Activated gamma-delta T cell treated with anti-CD3 and anti-CD28 coated beads, Interleukin-2, amount 50 U/mL, for 16 hours (primary cell): ENCODE results near the gene MOGAT1.

Experiments
- DNase-seq: peaks from one replicate; pipeline ENCODE4 v3.0.0-alpha.2; 2020; ENCODE audit warnings: low read depth

MOGAT1 gene, protein sequence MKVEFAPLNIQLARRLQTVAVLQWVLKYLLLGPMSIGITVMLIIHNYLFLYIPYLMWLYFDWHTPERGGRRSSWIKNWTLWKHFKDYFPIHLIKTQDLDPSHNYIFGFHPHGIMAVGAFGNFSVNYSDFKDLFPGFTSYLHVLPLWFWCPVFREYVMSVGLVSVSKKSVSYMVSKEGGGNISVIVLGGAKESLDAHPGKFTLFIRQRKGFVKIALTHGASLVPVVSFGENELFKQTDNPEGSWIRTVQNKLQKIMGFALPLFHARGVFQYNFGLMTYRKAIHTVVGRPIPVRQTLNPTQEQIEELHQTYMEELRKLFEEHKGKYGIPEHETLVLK

DNA sequence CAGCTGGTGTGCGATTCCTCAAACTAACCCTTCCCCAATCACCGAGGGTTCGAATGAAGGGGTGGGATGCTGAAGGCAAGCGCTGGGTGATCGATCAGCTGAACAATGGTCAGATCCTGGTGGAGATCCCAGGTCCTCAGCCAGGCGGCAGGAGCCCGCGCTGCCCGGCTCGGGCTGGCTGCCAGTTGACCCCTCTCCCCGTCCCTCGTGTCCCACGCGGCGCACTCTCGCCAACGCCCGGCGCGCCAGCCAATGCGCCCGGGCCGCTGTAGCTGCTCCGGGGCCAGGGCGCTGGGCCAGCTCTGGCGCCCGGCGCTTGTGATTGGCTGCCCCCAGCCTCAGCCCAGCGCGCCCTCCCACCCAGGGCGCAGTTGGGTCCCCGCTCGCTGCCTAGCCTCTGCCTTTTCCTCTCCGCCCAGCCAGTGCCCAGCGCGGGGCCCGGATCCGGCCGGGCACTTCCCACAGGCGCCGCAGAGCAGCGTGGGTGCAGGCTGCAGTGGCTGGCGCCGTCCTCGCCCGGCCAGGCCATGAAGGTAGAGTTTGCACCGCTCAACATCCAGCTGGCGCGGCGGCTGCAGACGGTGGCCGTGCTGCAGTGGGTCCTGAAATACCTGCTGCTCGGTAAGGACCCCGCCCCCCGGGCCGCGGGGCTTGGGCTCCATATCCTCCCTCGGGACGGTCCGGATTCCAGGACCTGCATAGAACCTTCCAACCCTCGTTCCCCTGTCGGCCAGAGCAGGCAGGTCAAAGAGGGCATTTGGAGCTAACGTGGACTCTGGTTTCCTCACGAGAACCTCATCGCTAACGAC is at the start of gene MOGAT1:
Gene MOGAT1 (plus strand): TSS at position 400 of the 809 bp plus-strand sequence. CDS start 128 bp downstream, at position 528.
- no peak for DNase-seq

DNA sequence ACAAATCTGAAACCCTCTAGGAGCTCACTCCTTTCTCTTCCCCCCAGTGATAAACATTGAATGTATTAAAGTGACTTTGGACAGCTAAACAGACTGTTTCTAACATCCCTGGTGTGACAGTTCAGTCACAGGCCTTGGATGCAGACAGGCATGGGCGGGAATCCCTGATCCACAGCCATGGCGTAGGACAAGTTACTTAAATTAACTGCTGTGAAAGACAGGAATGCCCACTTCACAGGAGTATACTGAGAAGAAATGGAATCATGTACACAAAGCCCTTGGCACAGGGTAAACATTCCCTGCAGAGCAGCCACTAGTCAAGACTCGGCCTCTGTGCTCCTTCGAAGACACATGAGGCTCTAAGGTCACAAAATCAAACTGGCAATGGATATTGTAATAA is 49.6 kb upstream of the MOGAT1 start:
- DNase-seq: no peak

DNA sequence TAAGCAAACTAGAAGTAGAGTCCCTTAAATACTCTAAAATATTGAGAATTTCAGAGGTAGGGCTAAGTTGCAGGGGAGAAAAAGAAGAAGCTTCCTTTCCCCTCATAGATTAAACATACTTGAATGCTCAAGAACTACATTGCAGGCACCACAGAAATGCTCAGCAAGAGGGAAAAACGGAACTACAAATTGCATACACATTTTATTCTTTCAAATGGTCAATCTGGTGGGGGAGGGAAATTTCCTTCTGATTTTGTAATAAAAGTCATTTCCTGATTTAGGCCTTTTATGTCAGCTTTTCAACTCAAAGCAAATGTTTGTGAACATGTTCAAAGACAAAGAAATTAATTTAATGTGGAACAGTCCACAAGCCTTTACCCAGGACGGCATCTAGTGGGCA is 48.5 kb upstream of the MOGAT1 start:
- no peak for DNase-seq

DNA sequence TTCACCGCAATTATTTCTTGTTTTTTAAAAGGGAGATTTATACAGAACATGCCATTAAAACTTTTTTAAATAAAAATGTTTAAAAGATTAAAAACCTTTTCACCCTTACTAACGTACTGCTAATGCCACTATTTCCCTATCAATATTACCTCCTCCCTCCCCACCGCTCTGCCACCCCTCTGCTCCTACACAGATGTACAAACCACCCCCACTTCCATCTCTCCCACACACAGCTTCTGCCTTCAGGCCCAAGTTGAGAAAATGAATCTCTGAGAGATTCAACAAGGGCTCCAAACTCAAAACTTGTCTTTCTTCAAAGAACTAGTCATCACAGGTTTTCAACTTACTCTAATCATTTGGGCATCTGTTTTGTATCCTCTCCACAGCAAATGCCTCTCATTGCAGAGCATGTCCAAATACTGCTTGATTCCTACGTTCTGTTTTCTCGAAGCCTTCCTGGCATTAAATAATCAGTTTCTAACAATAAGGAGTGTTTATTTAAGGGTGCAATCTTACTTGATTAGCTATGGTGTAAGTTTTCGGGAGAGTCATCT is 47.6 kb upstream of the MOGAT1 start:
- no peak for DNase-seq

DNA sequence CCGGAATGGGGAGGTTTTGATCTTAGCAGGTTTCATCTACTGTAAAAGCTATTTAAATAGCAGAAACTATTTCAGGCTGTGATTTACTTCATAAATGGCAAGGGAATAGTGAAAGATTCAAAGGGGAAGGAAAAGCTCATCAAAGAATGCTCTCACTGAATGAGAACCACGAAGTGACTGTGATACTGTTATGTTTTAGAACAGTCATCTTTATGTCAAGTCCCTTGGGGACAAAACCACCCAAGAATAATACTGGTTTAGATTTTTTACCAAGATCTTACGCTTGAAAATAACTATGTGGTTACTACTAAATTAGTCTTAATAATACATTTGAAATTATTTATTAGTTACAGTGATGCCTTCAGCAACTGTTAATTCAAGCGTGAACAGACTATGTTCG is 43.7 kb upstream of the MOGAT1 start:
- no peak for DNase-seq

DNA sequence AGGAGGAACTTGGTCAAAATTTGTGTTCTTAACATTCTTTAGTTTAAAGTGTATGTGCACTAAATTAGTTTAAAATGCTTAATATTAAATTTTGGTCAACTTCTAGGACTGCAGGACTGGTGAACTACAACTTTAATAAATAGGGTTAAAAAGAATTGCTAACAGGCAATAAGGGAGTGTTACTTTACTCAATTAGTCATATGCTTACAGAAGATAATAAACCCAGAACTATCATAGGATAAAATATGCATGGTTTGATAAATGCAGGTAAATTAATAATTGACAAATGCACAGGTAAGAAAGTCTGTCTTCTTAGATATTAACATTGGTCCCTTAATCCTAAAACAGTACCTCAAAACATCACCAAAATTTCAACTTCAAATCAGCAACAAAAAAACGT is 36.2 kb upstream of the MOGAT1 start:
- no peak for DNase-seq

DNA sequence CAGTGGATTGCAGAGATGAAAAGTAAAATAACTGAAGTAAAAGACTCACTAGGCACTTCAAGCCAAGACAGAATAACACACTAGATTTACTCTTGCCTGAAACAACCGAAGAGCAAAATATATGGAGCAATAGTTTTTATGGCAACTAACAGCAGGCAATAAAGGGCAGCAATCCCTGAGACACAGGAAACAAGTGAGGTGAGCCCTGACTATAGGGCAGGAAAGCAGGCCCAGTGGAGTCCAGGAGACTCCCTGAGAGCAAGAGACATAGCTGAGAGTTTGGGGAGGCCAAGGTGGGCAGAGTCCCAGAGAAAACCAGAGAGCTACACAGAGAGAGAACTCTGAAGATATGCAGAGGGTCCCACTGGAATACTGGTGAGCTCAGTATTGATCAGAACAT is 34.4 kb upstream of the MOGAT1 start:
- DNase-seq: no peak

DNA sequence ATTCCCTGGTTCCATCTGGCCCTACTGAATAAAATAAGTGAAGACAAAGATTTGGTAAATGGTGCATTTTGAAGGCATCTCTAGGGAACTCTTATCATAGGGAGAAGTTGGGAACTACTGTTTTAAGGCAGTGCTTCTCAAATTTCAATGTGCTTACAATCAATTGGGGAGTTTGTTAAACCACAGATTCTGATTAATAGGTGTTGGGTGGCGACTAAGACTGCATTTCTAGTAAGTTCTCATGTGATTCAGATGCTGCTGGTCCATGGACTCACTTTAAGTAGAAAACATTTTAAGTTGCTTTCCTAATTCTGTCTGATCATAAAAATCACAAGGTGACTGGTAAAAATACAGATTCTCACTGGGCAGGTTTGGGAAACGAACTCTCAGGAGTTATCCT is 30.1 kb upstream of the MOGAT1 start:
- DNase-seq: no peak

DNA sequence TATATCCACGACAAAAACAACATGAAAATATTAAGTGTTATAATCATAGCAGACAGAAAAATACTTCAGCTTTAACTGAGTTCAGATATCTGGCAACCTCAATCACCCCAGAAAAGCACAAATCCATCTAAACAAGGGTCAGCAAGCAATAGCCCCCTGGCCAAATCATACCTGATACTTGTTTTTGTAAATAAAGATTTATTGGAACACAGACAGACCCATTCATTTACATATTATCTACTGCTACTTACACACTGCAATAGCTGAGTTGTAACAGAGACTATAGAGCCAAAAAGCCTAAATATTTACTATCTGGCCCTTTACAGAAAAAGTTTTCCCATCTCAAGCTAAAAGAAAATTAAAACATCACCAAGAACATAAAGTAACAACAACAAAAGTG is 28.3 kb upstream of the MOGAT1 start:
- DNase-seq: no peak

DNA sequence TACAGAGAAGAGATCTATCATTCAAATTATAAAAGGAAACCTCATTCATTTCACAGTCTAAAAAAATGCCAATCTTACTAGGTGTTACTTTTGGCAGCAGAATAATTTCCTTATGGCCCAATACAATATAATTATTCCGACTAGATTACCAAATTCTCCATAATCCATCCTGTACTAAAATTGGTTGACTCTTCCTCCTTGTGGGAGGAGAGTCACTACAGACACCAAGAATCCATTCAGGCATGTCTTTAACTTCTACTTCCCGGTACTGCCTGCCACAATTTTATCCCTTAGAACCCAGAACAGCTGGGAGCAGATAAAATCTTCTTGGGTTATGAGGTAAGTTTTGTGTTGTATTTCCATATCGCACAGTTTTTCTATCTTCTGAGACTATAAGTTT is 25.4 kb upstream of the MOGAT1 start:
- no peak for DNase-seq

DNA sequence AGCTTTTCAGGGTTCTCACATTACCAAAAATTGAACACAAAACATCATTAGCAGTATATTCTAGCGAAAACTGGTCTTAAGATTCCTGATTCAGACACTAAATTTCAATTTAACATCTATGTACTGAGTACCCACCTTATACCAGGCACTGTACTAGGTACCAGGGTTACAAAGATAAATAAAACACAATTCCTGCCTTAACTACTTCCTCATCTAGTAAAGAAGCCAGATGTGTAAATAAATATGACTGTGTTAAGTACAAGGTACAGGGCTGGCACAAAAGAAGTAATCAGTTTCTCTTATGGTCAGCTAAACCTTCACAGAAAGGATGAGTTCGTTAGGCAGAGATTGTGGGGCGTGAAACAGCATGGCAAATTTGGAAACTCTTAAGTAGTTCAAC is 21.7 kb upstream of the MOGAT1 start:
- DNase-seq: no peak

DNA sequence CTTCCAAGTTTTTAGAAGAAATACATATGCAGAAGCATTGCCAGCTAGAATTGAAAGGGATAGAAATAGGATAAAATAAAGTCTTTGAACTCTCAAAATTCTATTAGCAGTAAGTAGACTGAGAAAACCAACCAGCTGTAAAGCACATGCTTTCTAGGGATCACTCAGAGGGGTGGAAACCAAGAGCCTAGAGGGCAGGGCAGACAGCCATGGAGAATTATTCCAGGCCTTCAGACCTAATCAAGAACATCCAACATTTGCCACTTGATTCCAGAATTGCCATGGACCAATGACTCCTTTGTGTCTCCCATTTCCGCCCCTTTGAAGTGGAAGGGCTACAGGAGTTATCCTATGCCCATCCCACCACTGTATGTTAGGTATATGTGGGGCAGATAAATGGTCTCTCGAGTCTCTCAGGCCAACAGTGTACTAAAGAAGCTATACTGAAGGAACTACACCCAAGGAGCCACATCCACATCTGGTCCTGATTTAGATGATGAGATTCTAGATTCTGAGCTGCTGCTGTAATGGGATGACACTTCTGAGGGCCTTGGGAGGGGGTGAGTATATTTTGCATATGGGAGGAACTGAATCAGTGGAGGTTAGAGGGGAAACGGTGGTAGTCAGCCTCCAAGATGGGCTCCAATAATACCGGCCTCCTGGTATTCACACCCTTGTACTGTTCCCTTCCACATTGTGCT is 19.6 kb upstream of the MOGAT1 start:
- DNase-seq: no peak

DNA sequence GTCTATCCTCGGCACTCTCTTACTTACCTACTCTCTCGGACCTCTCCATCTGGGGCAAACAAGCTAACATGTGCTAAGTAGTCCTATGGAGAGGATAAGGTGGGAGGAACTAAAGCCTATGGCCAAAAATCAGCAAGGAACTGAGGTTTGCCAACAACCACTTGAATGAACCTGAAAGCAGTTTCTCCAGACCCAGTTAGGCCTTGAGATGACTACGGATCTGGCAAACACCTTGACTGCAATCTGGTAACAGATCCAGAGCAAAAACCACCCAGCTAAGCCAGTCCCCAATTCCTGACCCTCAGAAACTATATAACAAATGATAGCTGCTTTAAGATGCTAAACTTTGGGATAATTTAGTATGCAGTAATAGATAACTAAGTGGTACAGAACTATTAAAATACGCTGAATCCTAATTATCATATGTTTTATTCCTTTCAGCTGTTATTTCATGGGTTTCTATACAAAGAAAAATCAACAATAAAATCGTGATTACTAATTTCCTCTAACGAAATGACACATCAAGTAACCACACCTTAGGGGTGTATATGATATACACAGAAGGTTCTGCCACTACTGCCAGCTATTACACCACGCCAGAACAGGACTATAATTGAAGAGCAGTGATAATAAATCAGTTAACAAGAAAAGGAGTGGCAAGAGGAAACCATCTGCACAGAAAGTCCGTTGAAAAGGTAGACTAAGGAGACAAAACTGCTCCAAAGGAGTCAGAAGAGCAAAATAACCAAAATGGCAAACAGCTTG is 18.8 kb upstream of the MOGAT1 start:
- DNase-seq: no peak

DNA sequence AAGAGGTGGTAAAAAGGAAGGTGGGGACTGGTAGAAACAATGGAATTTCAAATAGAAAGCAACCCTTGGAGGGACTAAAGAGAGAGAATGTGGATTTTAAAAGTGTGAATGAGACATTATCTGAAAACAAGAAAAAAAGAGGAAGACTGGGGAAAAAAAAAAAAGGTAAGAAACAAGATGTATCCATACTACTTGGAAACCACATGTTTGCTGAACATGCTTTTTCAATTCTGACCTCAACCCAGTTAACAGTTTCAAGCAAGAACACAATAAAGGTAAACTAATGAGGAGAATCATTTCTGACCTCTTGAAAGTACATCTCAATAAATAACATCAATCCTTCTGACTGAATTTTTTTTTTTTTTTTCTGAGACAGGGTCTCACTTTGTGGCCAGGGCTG is 18.2 kb upstream of the MOGAT1 start:
- DNase-seq: no peak

DNA sequence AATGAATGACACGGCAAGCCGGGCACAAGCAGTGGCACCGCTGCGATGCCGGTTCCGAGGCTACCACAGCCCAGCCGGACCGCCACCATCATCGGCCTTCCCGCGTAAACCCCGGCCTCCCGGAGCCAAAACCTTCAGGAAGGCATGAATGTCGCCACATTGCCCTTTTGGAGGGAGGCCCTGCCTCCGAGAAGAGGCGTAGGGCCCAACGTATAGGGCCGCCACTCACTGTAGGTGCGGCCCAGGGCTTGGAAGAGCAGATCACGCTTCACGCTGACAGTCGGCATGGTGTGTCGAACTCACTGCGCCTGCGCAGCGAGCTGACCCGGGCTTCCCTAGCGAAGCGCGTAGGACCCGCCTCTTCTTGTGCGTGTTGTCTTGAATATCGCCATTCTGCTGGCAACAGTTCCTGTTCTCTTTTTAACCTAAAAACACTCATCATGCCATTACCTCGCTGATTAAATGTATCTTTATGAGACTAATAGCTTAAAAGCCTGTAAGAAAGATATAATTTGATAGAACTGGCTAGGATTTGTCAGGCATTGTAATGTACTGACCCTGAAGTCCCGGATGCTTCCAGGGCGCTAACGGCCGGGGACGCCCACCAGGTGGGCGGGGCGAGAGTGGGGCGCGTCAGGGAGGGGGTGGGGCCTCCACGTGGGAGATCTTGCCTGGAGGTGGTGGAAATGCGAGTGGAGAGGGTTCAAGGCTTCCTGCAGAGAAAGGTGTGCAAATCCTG is 15.5 kb upstream of the MOGAT1 start, which contains the start of gene FARSB:
Gene FARSB (minus strand): TSS at position 306 of the 739 bp plus-strand sequence. CDS start 19 bp downstream, at position 287.
- DNase-seq: peak; percentile 85

DNA sequence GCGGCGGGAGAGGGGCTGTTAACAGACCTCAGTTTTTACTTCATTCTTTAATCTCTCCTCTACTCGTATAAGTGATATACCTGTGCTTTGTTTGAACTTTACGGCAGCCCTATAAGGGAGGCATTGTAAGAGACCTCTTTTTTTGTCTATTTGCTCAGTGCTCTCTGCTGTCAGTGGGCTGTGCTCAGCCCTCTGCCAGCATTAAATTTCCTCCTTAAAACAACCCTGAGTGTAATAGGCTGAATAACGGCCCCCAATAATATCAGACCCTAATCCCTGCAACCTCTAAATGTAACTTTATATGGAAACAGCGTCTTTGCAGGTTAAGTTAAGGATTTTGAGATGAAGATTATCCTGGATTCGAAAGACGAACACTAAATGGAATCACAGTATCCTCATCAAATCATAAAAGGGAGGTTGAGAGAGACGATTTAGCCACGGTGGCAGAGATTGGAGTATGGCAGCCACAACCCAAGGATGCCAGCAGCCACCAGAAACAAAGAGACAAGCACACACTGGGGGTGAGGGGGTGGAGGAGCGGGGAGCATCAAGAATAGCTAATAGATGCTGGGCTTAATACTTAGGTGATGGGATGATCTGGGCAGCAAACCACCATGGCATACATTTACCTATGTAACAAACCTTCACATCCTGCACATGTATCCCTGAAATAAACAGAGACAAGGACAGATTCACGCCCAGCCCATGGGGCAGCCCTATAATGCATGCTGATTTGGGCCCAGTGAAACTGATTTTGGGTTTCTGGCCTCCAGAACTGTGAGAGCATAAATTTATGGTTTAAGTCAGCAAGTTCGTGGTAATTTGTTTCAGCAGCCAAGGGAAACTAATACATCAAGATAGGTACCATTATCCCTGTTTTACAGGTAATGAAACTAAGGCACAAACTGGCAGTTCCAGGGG is 14.7 kb upstream of the MOGAT1 start:
- no peak for DNase-seq

DNA sequence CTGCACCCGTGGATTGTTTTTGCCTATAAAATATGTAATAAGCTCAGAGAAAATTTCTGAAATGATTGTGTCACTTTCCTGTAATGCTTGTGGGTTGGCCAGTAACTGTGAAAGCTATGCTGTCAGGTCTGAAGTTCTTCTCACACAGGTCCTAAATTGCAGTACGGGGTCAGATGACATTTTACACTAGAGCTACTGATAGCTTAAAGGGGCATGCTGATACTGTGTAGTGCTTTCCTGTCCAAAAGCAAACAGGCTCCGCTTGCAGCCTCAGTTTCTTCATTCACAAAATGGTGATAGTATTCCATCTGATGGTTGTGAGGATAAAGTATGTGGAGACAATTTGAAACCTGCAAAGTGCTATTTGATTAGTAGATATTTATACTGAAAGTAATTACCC is 8.0 kb upstream of the MOGAT1 start:
- DNase-seq: no peak

DNA sequence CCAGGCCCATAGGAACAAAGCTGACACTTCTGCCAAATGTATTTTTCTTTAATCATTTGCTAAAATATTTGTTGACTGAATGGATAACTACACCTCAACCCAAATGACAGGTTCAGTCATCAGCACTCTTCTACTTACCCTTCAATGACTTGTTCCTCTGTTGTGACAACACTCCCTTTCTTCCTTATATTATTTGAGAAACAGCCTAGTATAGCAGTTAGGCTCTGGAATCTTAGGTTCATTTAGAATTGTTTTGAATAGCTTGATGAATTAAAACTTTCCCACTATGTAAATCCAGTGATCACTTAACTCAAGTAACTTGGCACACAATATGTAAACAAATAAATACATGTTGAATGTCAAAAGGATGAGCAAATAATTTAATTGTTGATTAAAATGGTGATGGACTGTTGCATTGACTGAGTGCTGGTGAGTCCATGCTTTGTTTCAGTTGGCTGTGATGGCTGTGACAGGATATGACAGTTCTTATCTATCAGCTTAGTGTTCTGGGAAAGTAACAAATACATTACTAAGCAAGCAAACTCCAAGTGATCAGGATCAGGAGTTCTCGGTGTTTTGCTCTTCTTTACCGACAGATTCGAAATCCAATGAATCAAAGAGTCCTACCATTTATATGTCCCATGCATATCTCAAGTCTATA is 2.8 kb upstream of the MOGAT1 start:
- DNase-seq: no peak

DNA sequence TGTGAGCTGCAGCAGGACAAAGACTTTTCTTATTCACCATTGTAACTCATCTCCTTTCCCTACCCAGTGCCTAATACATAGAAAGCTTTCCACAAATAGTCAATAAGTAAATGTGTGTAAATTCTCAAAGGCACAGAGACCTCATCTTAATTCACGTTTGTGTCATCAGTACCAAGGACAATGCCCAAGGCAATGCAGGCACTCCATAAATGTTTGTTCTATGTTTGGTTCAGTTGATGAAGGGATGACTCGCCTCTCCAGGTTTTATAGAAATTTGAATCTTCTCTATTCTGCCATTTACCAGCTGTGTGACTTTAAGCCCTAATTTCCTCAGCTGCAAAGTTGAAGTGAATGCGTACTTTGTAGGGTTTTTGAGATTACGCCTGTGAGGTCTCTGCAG is 2.1 kb upstream of the MOGAT1 start:
- no peak for DNase-seq
